Right renal cortex interstitium (tissue), 3 donors: ENCODE measurements around the gene ABTB2. TPM values are rescaled to one million over a fixed set of nuclear protein-coding genes. Genes with fewer than 3 reads are reported as not detected.

ENCODE experiments used
- DNase-seq, 3 donors: peaks; one replicate each; pipeline ENCODE4 v3.0.0-alpha.2; 2013; ENCODE audit warnings: low read depth in 3 of 3, low spot score in 2 of 3
- polyA plus RNA-seq, 3 donors: library from polyadenylated mRNA; unstranded; fragments of 120-200 nt; gene quantifications; one replicate each; pipeline ENCODE4 v1.2.1, GENCODE V29; 2013; ENCODE audit not compliant: insufficient read length in 3 of 3

Gene ABTB2
- polyA plus RNA-seq, 3 donors: 6.4 to 7.1 (median 6.4) TPM

- DNase-seq: no peak
Observed at GRCh38 chr11:34155757-34156062, 202.1 kb downstream of the ABTB2 start.

- no peak for DNase-seq
Observed at GRCh38 chr11:34155057-34155756, 202.6 kb downstream of the ABTB2 start.

- DNase-seq: no peak
Observed at GRCh38 chr11:34154059-34154875, 203.5 kb downstream of the ABTB2 start.

- no peak for DNase-seq
Observed at GRCh38 chr11:34151916-34152845, 205.6 kb downstream of the ABTB2 start.

GRCh38 chr11:34151166-34151565, 206.6 kb downstream of the ABTB2 start:
- no peak for DNase-seq

- no peak for DNase-seq
Observed at GRCh38 chr11:34150494-34151151, 207.2 kb downstream of the ABTB2 start.

- DNase-seq: no peak
Observed at GRCh38 chr11:34149786-34150185, 208.0 kb downstream of the ABTB2 start.

- DNase-seq: no peak
Observed at GRCh38 chr11:34149274-34149673, 208.5 kb downstream of the ABTB2 start.

GRCh38 chr11:34148504-34149165, 209.2 kb downstream of the ABTB2 start:
- no peak for DNase-seq

GRCh38 chr11:34147581-34147980, 210.2 kb downstream of the ABTB2 start:
- no peak for DNase-seq

GRCh38 chr11:34146866-34147265, 210.9 kb downstream of the ABTB2 start:
- DNase-seq: no peak

GRCh38 chr11:34146411-34146810, 211.4 kb downstream of the ABTB2 start:
- no peak for DNase-seq

GRCh38 chr11:34145847-34146381, 211.9 kb downstream of the ABTB2 start:
- DNase-seq: no peak

GRCh38 chr11:34145073-34145472, 212.7 kb downstream of the ABTB2 start:
- no peak for DNase-seq

- no peak for DNase-seq
Observed at GRCh38 chr11:34143048-34143447, 214.8 kb downstream of the ABTB2 start.

- DNase-seq: no peak
Observed at GRCh38 chr11:34140149-34140548, 217.7 kb downstream of the ABTB2 start.

GRCh38 chr11:34139346-34139745, 218.5 kb downstream of the ABTB2 start:
- no peak for DNase-seq

- DNase-seq: no peak
Observed at GRCh38 chr11:34136420-34136819, 221.4 kb downstream of the ABTB2 start.

- DNase-seq: no peak
Observed at GRCh38 chr11:34135439-34135838, 222.4 kb downstream of the ABTB2 start.

- DNase-seq: no peak
Observed at GRCh38 chr11:34134765-34135164, 223.0 kb downstream of the ABTB2 start.
